ENCODE data around the gene AP1G1. TPM values are rescaled to one million over a fixed set of nuclear protein-coding genes. Genes with fewer than 3 reads are reported as not detected.

Gene AP1G1
- polyA plus RNA-seq, 3 donors: 6.7 to 43.8 (median 10.7) TPM

DNA sequence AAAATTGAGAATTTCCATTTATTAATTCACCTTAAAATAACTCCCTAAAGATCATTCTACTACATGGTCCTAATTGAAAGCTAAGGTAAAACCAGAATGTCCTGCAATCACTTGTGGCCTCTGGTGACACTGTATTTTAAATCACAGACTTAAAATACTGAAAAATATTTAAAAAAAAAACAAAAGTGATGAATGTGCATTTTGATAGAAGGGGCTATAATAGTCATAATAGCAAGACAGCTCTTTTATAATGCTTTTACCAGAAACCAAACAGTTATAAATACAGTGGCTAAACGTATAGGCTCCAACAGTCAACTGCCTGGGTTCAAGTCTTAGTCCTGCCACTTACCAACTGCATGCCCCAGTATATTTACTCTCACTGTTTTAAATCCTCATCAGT lies 105.3 kb downstream of the AP1G1 start:
- peaks cover 0 to 6% (median 0%) of the 10 kb centered on the region in 7 donors for H3K9me3 Mint-ChIP-seq
- no peaks in the 10 kb centered on the region for H4K20me1 ChIP-seq (ENCODE audit: insufficient read depth, low read length)

GRCh38 chr16:71700831-71701230 lies 107.8 kb downstream of the AP1G1 start:
- no peaks in the 10 kb centered on the region for H3K79me2 ChIP-seq (ENCODE audit: insufficient read depth, low read length)
- H3K4me3 ChIP-seq (replicated peaks in 1 of 3; ENCODE audit: low read depth in 2 of 3, low read length in 3 of 3): no peak overlapping the region
- H3K4me2 ChIP-seq (replicated peaks; ENCODE audit: extremely low read depth, low read length, poor library complexity, severe bottlenecking): no peak overlapping the region
- no peaks in the 10 kb centered on the region for H3K4me1 ChIP-seq (ENCODE audit: control insufficient read depth in 1 of 2, insufficient read depth in 2 of 2, low read length in 2 of 2)
- no peak for DNase-seq
- H3K9me3 ChIP-seq (replicated peaks in 1 of 2; ENCODE audit: control insufficient read depth in 1 of 2, insufficient read depth in 1 of 2, low read length in 2 of 2): no peaks in the 10 kb centered on the region
- no peaks in the 10 kb centered on the region for H4K20me1 ChIP-seq (ENCODE audit: insufficient read depth, low read length)
- H3K9me3 Mint-ChIP-seq: no peaks in the 10 kb centered on the region
- peaks cover 2 to 9% of the 10 kb centered on the region in 2 donors for H3K36me3 Mint-ChIP-seq
- no peak overlapping the region for H3K9ac ChIP-seq (ENCODE audit: insufficient read depth, low read length, poor library complexity, severe bottlenecking)
- no peaks in the 10 kb centered on the region for H3K4me1 Mint-ChIP-seq
- H3K4me3 Mint-ChIP-seq: no peak overlapping the region
- no peaks in the 10 kb centered on the region for H3K36me3 ChIP-seq (replicated peaks in 1 of 2; ENCODE audit: control insufficient read depth in 1 of 2, insufficient read depth in 2 of 2, low read length in 2 of 2)
- no peak overlapping the region for H3K27ac ChIP-seq (ENCODE audit: low read depth in 1 of 2, low read length in 2 of 2)
- WGBS (ENCODE audit: insufficient coverage): 83% methylated on average over 2 of the region's 4 CpGs
- peak overlapping the region in 1 of 7 donors; percentile 73 for H3K27ac Mint-ChIP-seq
- H3K27me3 Mint-ChIP-seq (ENCODE audit: low read depth in 3 of 3): peaks cover 0 to 1% (median 0%) of the 10 kb centered on the region in 3 donors
- TF ChIP-seq CTCF (IDR thresholded peaks at IDR 0.05): no peak
- H3K27me3 ChIP-seq (ENCODE audit: control insufficient read depth in 2 of 2, insufficient read depth in 2 of 2, low read length in 2 of 2): no peaks in the 10 kb centered on the region
- intact Hi-C loops (cut with micrococcal nuclease): no loop called here
- no peak overlapping the region for H2AFZ ChIP-seq (ENCODE audit: insufficient read depth, low read depth, low read length, poor library complexity, severe bottlenecking)

More for the DNA sequence above, 105.3 kb downstream of the AP1G1 start:
- H3K27me3 Mint-ChIP-seq (ENCODE audit: low read depth in 3 of 3): peaks cover 0 to 1% (median 0%) of the 10 kb centered on the region in 3 donors
- WGBS (ENCODE audit: insufficient coverage): 83% methylated on average over 1 of the region's 1 CpG
- peaks cover 2 to 6% of the 10 kb centered on the region in 2 donors for H3K36me3 Mint-ChIP-seq
- Histone ChIP-seq H3K4me1 (ENCODE audit: control insufficient read depth in 1 of 2, insufficient read depth in 2 of 2, low read length in 2 of 2) (no peaks in the 10 kb centered on the region), H2AFZ (ENCODE audit: insufficient read depth, low read depth, low read length, poor library complexity, severe bottlenecking) (no peak overlapping the region), H3K9ac (ENCODE audit: insufficient read depth, low read length, poor library complexity, severe bottlenecking) (no peak overlapping the region), H3K4me3 (replicated peaks in 1 of 3; ENCODE audit: low read depth in 2 of 3, low read length in 3 of 3) (no peak overlapping the region), H3K27me3 (ENCODE audit: control insufficient read depth in 2 of 2, insufficient read depth in 2 of 2, low read length in 2 of 2) (no peaks in the 10 kb centered on the region), H3K9me3 (replicated peaks in 1 of 2; ENCODE audit: control insufficient read depth in 1 of 2, insufficient read depth in 1 of 2, low read length in 2 of 2) (no peaks in the 10 kb centered on the region), H3K36me3 (replicated peaks in 1 of 2; ENCODE audit: control insufficient read depth in 1 of 2, insufficient read depth in 2 of 2, low read length in 2 of 2) (no peaks in the 10 kb centered on the region), H3K27ac (ENCODE audit: low read depth in 1 of 2, low read length in 2 of 2) (no peak overlapping the region), H3K4me2 (replicated peaks; ENCODE audit: extremely low read depth, low read length, poor library complexity, severe bottlenecking) (no peak overlapping the region), H3K79me2 (ENCODE audit: insufficient read depth, low read length) (no peaks in the 10 kb centered on the region)
- no peak overlapping the region for H3K27ac Mint-ChIP-seq
- TF ChIP-seq CTCF (IDR thresholded peaks at IDR 0.05): no peak
- DNase-seq: no peak
- H3K4me3 Mint-ChIP-seq: no peak overlapping the region
- no peaks in the 10 kb centered on the region for H3K4me1 Mint-ChIP-seq
- intact Hi-C loops (cut with micrococcal nuclease): no loop called here
